K562 (cell line): Measurements from ENCODE around the gene IRX5. TPM values are rescaled to one million over a fixed set of nuclear protein-coding genes. Genes with fewer than 3 reads are reported as not detected.

Experiments used
- BCOR ChIP-seq: fragments of 450-650 bp; IDR thresholded peaks from 2 replicates; pipeline ENCODE4 v1.6.1; 2016
- CCNT2 ChIP-seq: IDR thresholded peaks from 2 replicates; pipeline ENCODE4 v1.6.1; 2011; ENCODE audit warnings: borderline replicate concordance, low read depth, mild to moderate bottlenecking, moderate library complexity, mixed read lengths, low read length; ENCODE audit not compliant: insufficient read length; ENCODE audit errors: extremely low read depth
- CXXC5 ChIP-seq: fragments of 250-450 bp; sonication (Bioruptor Pico); IDR thresholded peaks from 2 replicates; pipeline ENCODE4 v1.8.0; 2022; ENCODE audit warnings: inconsistent platforms, mild to moderate bottlenecking, moderate library complexity
- DNMT1 ChIP-seq: fragments of 450-650 bp; IDR thresholded peaks from 2 replicates; pipeline ENCODE4 v1.6.1; 2016; ENCODE audit warnings: antibody characterized with exemption, mild to moderate bottlenecking
- EP400 ChIP-seq: fragments of 450-650 bp; IDR thresholded peaks from 2 replicates; pipeline ENCODE4 v1.6.1; 2017; ENCODE audit warnings: antibody characterized with exemption, mild to moderate bottlenecking, moderate library complexity
- ETS2 ChIP-seq: IDR thresholded peaks from 2 replicates; pipeline ENCODE4 v1.6.1; 2016; ENCODE audit warnings: borderline replicate concordance, missing genetic modification characterization, mild to moderate bottlenecking, moderate library complexity, missing compliant biosample characterization; ENCODE audit not compliant: poor library complexity, severe bottlenecking
- GTF2A2 ChIP-seq: IDR thresholded peaks from 2 replicates; pipeline ENCODE4 v1.6.1; 2016; ENCODE audit warnings: mild to moderate bottlenecking, missing genetic modification characterization, missing compliant biosample characterization
- HIVEP1 ChIP-seq: fragments of 250-450 bp; sonication (Bioruptor Pico); IDR thresholded peaks from 2 replicates; pipeline ENCODE4 v1.4.0; 2020; ENCODE audit warnings: mild to moderate bottlenecking
- HNRNPLL ChIP-seq: fragments of 200-400 bp; formaldehyde crosslinking; IDR thresholded peaks from 2 replicates; pipeline ENCODE4 v1.6.1; 2017; ENCODE audit warnings: low read length, low read depth, mild to moderate bottlenecking; ENCODE audit not compliant: poor library complexity, severe bottlenecking
- KLF6 ChIP-seq: fragments of 250-450 bp; sonication (Bioruptor Pico); IDR thresholded peaks from 2 replicates; pipeline ENCODE4 v1.4.0; 2020; ENCODE audit warnings: mild to moderate bottlenecking, moderate library complexity, borderline replicate concordance
- NONO ChIP-seq, 2 experiments: fragments of 200-400 bp in 1 of 2; fragments of 450-650 bp in 1 of 2; formaldehyde crosslinking in 1 of 2; IDR thresholded peaks; 2 replicates each; pipeline ENCODE4 v1.6.1; 2017; ENCODE audit warnings: low read depth in 2 of 2, mild to moderate bottlenecking in 2 of 2, moderate library complexity in 2 of 2, low read length in 1 of 2
- NR2C1 ChIP-seq, 2 experiments: fragments of 450-650 bp; IDR thresholded peaks; 2 replicates each; pipeline ENCODE4 v1.6.1; 2017; ENCODE audit warnings: mild to moderate bottlenecking in 2 of 2, antibody characterized with exemption in 1 of 2, inconsistent platforms in 1 of 2, missing compliant biosample characterization in 1 of 2, missing genetic modification characterization in 1 of 2
- OTX1 ChIP-seq: fragments of 450-650 bp; formaldehyde crosslinking; IDR thresholded peaks from 2 replicates; pipeline ENCODE4 v1.4.0; 2022; ENCODE audit warnings: mild to moderate bottlenecking
- POLR2AphosphoS5 ChIP-seq: IDR thresholded peaks from 2 replicates; pipeline ENCODE4 v1.6.1; 2011; ENCODE audit warnings: mild to moderate bottlenecking, low read depth, low read length, moderate library complexity; ENCODE audit not compliant: control insufficient read depth, insufficient read depth
- POU5F1 ChIP-seq: fragments of 150-350 bp; IDR thresholded peaks from 2 replicates; pipeline ENCODE4 v1.6.1; 2014; ENCODE audit warnings: borderline replicate concordance, low read length, low read depth, mild to moderate bottlenecking; ENCODE audit not compliant: partially characterized antibody
- SAFB ChIP-seq: fragments of 200-400 bp; formaldehyde crosslinking; IDR thresholded peaks from 2 replicates; pipeline ENCODE4 v1.6.1; 2017; ENCODE audit warnings: low read depth, low read length, borderline replicate concordance
- SIN3B ChIP-seq: fragments of 450-650 bp; IDR thresholded peaks from 2 replicates; pipeline ENCODE4 v1.6.1; 2017; ENCODE audit warnings: low read depth, mild to moderate bottlenecking, moderate library complexity
- SNIP1 ChIP-seq: fragments of 450-650 bp; IDR thresholded peaks from 2 replicates; pipeline ENCODE4 v1.7.1; 2017; ENCODE audit warnings: low read depth, mild to moderate bottlenecking
- TARDBP ChIP-seq: fragments of 450-650 bp; IDR thresholded peaks from 2 replicates; pipeline ENCODE4 v1.6.1; 2016
- TEAD1 ChIP-seq, 2 experiments: fragments of 450-650 bp in 1 of 2; sonication (generic) in 1 of 2; formaldehyde crosslinking; IDR thresholded peaks; 2 replicates each; pipeline versions ENCODE4 v1.4.0 to v1.8.0; 2020 to 2022; ENCODE audit warnings: mild to moderate bottlenecking in 2 of 2, missing genetic modification reagents in 1 of 2
- XRCC3 ChIP-seq: fragments of 450-650 bp; IDR thresholded peaks from 2 replicates; pipeline ENCODE4 v1.6.1; 2017; ENCODE audit warnings: mild to moderate bottlenecking, moderate library complexity
- ZBTB7A ChIP-seq: IDR thresholded peaks from 2 replicates; pipeline ENCODE4 v1.6.1; 2011; ENCODE audit warnings: low read depth, mild to moderate bottlenecking, low read length, moderate library complexity, borderline replicate concordance; ENCODE audit not compliant: control insufficient read depth
- polyA plus RNA-seq, 8 experiments: library from polyadenylated mRNA; depleted of rRNA in 4 of 8; stranded (reverse) in 5 of 8; unstranded in 3 of 8; fragments of >200 nt; fragmentation: Nextera tagmentation in 2 of 8; fragmentation: Illumina TruSeq in 1 of 8; extraction: Ambion mirVana in 2 of 8; extraction: Trizol in 1 of 8; gene quantifications; 2 replicates each; pipeline versions ENCODE4 v1.2.1 to v1.2.3, GENCODE V29; 2011 to 2014; ENCODE audit warnings: inconsistent platforms in 1 of 8, missing spikeins in 1 of 8
- total RNA-seq, 7 experiments: library from RNA; depleted of rRNA in 6 of 7; stranded (reverse); fragments of >200 nt in 6 of 7; fragmentation: Illumina TruSeq in 2 of 7; extraction: Trizol in 2 of 7; gene quantifications; 2 replicates each; pipeline versions ENCODE4 v1.2.1 to v1.2.3, GENCODE V29; 2011 to 2021; ENCODE audit warnings: low replicate concordance in 1 of 7
- TF ChIP-seq, protein P1 (sequence below): sonication (generic); formaldehyde crosslinking; IDR thresholded peaks from 2 replicates; pipeline ENCODE4 v1.8.0; 2023; ENCODE audit warnings: mild to moderate bottlenecking, missing genetic modification reagents
- TF ChIP-seq, protein P2 (sequence below): sonication (generic); formaldehyde crosslinking; IDR thresholded peaks from 2 replicates; pipeline ENCODE4 v1.8.1; 2022; ENCODE audit warnings: missing genetic modification reagents

The IRX5 gene
- total and polyA plus RNA-seq, 9 of the 15 experiments (the other 6 are each of a cell fraction or from before 2014, with no cell fraction given) = 0.20 to 4.2 (median 0.94) TPM

GRCh38 chr16:54928411-54929089 is 2.1 kb upstream of the IRX5 start (continued):
- TF ChIP-seq ETS2 (tag) (no peak), ZBTB7A (no peak; the same call in 1 of the 2 replicates), CCNT2 (peak; percentile 70), SAFB (peak; percentile 82), POLR2AphosphoS5 (0 out of 2 replicates have a peak, but pooled peaks have one; percentile 6), GTF2A2 (no peak), SIN3B (0 out of 2 replicates have a peak, but pooled peaks have one; percentile 34), NR2C1 (IDR thresholded peaks at IDR 0.05) (no peak), NR2C1 (tag; IDR thresholded peaks at IDR 0.05) (no peak), DNMT1 (no peak), HNRNPLL (no peak), XRCC3 (no peak), POU5F1 (no peak), CXXC5 (peak; percentile 79), EP400 (peak; percentile 37; the same call in 1 of the 2 replicates), OTX1 (CRISPR knock-in tag) (no peak), HIVEP1 (CRISPR knock-in tag) (no peak), TEAD1 (CRISPR knock-in tag; IDR thresholded peaks at IDR 0.05) (peak in 1 of 2 experiments; percentile 31; a peak in 1 of 4 replicates), BCOR (no peak), TARDBP (peak; percentile 75; the same call in 1 of the 2 replicates), NONO (IDR thresholded peaks at IDR 0.05; ENCODE audit: low read depth in 2 of 2, low read length in 1 of 2) (peak; percentile 5 to 68), KLF6 (no peak), SNIP1 (no peak)
- TF ChIP-seq, protein P1, sequence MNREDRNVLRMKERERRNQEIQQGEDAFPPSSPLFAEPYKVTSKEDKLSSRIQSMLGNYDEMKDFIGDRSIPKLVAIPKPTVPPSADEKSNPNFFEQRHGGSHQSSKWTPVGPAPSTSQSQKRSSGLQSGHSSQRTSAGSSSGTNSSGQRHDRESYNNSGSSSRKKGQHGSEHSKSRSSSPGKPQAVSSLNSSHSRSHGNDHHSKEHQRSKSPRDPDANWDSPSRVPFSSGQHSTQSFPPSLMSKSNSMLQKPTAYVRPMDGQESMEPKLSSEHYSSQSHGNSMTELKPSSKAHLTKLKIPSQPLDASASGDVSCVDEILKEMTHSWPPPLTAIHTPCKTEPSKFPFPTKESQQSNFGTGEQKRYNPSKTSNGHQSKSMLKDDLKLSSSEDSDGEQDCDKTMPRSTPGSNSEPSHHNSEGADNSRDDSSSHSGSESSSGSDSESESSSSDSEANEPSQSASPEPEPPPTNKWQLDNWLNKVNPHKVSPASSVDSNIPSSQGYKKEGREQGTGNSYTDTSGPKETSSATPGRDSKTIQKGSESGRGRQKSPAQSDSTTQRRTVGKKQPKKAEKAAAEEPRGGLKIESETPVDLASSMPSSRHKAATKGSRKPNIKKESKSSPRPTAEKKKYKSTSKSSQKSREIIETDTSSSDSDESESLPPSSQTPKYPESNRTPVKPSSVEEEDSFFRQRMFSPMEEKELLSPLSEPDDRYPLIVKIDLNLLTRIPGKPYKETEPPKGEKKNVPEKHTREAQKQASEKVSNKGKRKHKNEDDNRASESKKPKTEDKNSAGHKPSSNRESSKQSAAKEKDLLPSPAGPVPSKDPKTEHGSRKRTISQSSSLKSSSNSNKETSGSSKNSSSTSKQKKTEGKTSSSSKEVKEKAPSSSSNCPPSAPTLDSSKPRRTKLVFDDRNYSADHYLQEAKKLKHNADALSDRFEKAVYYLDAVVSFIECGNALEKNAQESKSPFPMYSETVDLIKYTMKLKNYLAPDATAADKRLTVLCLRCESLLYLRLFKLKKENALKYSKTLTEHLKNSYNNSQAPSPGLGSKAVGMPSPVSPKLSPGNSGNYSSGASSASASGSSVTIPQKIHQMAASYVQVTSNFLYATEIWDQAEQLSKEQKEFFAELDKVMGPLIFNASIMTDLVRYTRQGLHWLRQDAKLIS (CRISPR knock-in tag) = no peak
- TF ChIP-seq, protein P2, sequence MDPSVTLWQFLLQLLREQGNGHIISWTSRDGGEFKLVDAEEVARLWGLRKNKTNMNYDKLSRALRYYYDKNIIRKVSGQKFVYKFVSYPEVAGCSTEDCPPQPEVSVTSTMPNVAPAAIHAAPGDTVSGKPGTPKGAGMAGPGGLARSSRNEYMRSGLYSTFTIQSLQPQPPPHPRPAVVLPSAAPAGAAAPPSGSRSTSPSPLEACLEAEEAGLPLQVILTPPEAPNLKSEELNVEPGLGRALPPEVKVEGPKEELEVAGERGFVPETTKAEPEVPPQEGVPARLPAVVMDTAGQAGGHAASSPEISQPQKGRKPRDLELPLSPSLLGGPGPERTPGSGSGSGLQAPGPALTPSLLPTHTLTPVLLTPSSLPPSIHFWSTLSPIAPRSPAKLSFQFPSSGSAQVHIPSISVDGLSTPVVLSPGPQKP = no peak
